Kidney epithelial cell (primary cell): ENCODE results near the gene CCDC116. TPM values are rescaled to one million over a fixed set of nuclear protein-coding genes. Genes with fewer than 3 reads are reported as not detected.
"Not testable (repeated sequence)": the region's sequence is repeated elsewhere in the genome, so short reads cannot be mapped to it uniquely, and the experiment has no call there.

ENCODE experiments used
- DNase-seq: peaks from one replicate; pipeline ENCODE4 v3.0.0-alpha.2; 2010; ENCODE audit warnings: low read depth
- H3K27me3 ChIP-seq: 2 replicates; pipeline ENCODE4 v1.6.0; 2011; ENCODE audit warnings: low read length; ENCODE audit not compliant: control insufficient read depth, insufficient read depth
- H3K36me3 ChIP-seq: 2 replicates; pipeline ENCODE4 v1.5.1; 2011; ENCODE audit warnings: low read length; ENCODE audit not compliant: control insufficient read depth, insufficient read depth
- H3K4me3 ChIP-seq: 2 replicates; pipeline ENCODE4 v1.5.1; 2011; ENCODE audit warnings: low read depth, mild to moderate bottlenecking, control low read depth, low read length
- CTCF ChIP-seq: IDR thresholded peaks from 2 replicates; pipeline ENCODE4 v1.5.1; 2011; ENCODE audit warnings: mild to moderate bottlenecking, moderate library complexity, low read length, control low read depth, inconsistent platforms; ENCODE audit not compliant: insufficient read depth, poor library complexity, severe bottlenecking
- total RNA-seq: library from RNA; depleted of rRNA; stranded (reverse); fragments of >200 nt; gene quantifications from 2 replicates; pipeline ENCODE4 v1.2.3, GENCODE V29; 2015

CCDC116 gene
- total RNA-seq, 1 donor from 2014 or later = 0.38 TPM

DNA sequence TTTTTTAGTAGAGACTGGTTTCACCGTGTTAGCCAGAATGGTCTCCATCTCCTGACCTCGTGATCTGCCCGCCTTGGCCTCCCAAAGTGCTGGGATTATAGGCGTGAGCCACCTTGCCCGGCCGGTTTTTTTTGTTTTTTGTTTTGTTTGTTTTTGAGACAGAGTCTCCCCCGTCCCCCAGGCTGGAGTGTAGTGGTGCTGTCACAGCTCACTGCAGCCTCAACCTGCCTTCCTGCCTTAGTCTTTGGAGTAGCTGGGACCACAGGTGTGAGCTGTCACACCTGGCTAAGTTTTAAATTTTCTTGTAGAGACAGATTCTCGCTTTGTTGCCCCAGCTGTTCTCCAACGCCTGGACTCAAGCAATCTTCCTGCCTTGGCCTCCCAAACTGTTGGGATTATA, 36.5 kb downstream of the CCDC116 start:
- Histone ChIP-seq H3K27me3 (no peaks in the 10 kb centered on the region), H3K4me3 (no peak overlapping the region), H3K36me3 (no peaks in the 10 kb centered on the region)
- no peak for DNase-seq
- no peak for TF ChIP-seq CTCF

DNA sequence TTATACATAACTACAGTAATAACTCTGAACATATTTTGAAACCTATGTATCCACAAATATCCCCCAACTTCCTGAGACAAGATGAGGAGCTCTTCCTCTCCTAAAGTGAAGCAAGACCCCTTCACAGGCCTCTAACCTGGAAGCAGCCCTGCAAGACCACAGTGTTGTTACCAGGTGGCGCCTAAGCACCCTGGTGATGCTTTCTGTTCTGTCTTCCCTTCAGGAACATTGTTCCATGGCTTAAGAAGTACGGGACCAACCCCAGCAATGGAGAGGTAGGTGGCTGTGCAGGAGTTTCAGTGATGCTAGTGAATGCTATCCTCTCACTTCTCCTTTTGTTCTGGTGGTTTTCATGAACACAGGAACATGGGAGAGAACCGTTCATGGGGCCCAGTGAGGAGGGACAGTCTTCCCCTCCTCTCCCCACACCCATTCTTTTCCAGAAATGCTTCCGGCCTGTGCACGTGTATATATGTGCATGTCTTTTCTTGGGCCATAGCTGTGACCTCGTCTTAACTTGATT, 39.6 kb downstream of the CCDC116 start:
- Histone ChIP-seq H3K36me3 (no peaks in the 10 kb centered on the region), H3K4me3 (no peak overlapping the region), H3K27me3 (no peaks in the 10 kb centered on the region)
- no peak for DNase-seq
- TF ChIP-seq CTCF = no peak

- no peak for TF ChIP-seq CTCF
- no peaks in the 10 kb centered on the region for H3K36me3 ChIP-seq
- no peaks in the 10 kb centered on the region for H3K27me3 ChIP-seq
- H3K4me3 ChIP-seq = no peak overlapping the region
- no peak for DNase-seq
These were observed 41.2 kb downstream of the CCDC116 start for GRCh38 chr22:21673534-21674321.

- no peak for DNase-seq
- Histone ChIP-seq H3K27me3 (no peaks in the 10 kb centered on the region), H3K36me3 (no peaks in the 10 kb centered on the region), H3K4me3 (no peak overlapping the region)
- TF ChIP-seq CTCF = no peak
These were observed 42.2 kb downstream of the CCDC116 start for GRCh38 chr22:21674638-21675245.

DNA sequence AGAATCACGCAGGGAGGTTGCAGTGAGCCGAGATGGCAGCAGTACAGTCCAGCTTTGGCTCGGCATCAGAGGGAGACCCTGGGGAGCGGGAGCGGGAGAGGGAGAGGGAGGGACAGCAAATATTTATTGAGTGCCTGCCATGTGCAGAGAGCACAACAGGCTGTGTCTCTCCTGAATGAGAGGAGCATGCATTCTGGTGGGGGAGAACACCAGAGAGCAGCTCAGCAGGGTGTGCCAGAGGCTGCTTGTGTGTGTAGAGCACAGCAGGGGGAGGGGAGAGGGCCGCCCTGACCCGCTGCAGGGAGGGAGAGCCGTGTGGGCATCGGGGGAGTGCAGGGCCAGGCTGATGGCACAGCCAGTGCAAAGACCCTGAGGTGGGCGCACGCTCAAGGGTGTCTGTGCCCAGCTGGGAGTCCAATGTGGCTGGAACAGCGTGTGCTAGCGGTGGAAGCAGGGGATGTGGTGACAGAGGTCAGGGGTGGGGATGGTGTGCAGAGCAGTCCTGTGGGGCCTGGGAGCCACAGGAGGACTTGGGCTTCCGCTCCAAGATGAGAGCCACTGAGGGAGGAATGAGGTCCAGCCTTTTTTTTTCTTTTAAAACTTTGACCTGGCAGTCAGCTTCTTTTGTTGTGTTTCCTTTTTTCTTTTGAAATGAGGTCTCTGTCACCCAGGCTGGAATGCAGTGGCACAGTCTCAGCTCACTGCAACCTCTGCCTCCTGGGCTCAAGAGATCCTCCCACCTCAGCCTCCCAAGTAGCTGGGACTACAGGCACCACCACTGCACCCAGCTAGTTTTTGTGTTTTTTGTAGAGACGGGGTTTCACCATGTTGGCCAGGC, 45.3 kb downstream of the CCDC116 start:
- Histone ChIP-seq H3K27me3 (no peaks in the 10 kb centered on the region), H3K4me3 (no peak overlapping the region), H3K36me3 (peaks cover 1% of the 10 kb centered on the region)
- TF ChIP-seq CTCF = no peak
- no peak for DNase-seq

GRCh38 chr22:21678842-21679241, 46.3 kb downstream of the CCDC116 start:
- not testable (repeated sequence) for DNase-seq, H3K4me3 ChIP-seq, H3K36me3 ChIP-seq, H3K27me3 ChIP-seq
